GM21723 (cell line): ENCODE results near the gene STUB1.

Experiments used
- ATAC-seq: cut with Tn5 transposase; IDR thresholded peaks from one replicate; pipeline ENCODE4 v1.9.1; 2021; ENCODE audit warnings: mild to moderate bottlenecking, moderate library complexity; ENCODE audit not compliant: unreplicated experiment

The STUB1 gene

GRCh38 chr16:722835-723633 is 42.8 kb downstream of the STUB1 start:
- no peak for ATAC-seq

GRCh38 chr16:723695-724094 is 43.5 kb downstream of the STUB1 start:
- no peak for ATAC-seq

GRCh38 chr16:724188-725040 is 44.2 kb downstream of the STUB1 start:
- ATAC-seq, result no peak

GRCh38 chr16:725041-725376 is 44.8 kb downstream of the STUB1 start:
- ATAC-seq, result no peak

- ATAC-seq, result no peak
These were observed 45.4 kb downstream of the STUB1 start for GRCh38 chr16:725463-726187.

- ATAC-seq, result no peak
These were observed 45.9 kb downstream of the STUB1 start for GRCh38 chr16:726188-726437.

GRCh38 chr16:726438-727290 is 46.5 kb downstream of the STUB1 start, which contains the start of the genes CCDC78 and HAGHL:
TSS of gene CCDC78 (minus strand) at chr16:726443. CDS start at chr16:726367, 76 bp downstream.
TSS of gene HAGHL (plus strand) at chr16:727106. CDS start at chr16:727510, 404 bp downstream.
- no peak for ATAC-seq

- ATAC-seq, result no peak
These were observed 47.2 kb downstream of the STUB1 start for GRCh38 chr16:727291-727977.

GRCh38 chr16:728131-728889 is 48.1 kb downstream of the STUB1 start:
- no peak for ATAC-seq

- ATAC-seq, result no peak
These were observed 48.9 kb downstream of the STUB1 start for GRCh38 chr16:728890-729744.

- no peak for ATAC-seq
These were observed 49.8 kb downstream of the STUB1 start for GRCh38 chr16:729768-730665.

- no peak for ATAC-seq
These were observed 50.7 kb downstream of the STUB1 start for GRCh38 chr16:730666-731509.

- no peak for ATAC-seq
These were observed 52.1 kb downstream of the STUB1 start for GRCh38 chr16:732332-732731.
